GDM1 (cell line): ENCODE measurements around the gene SPTB.

Source experiments
- DNase-seq: peaks from one replicate; lab custom pipeline; 2025; lab: John Stamatoyannopoulos, UW

SPTB gene

GRCh38 chr14:64708148-64709004 is 171.3 kb downstream of the SPTB start:
- DNase-seq = peak; percentile 94

GRCh38 chr14:64707661-64708060 is 172.0 kb downstream of the SPTB start:
- no peak for DNase-seq

GRCh38 chr14:64706593-64707193 is 173.0 kb downstream of the SPTB start:
- DNase-seq = no peak

GRCh38 chr14:64706119-64706592 is 173.6 kb downstream of the SPTB start:
- DNase-seq = no peak

- DNase-seq = no peak
Observed at GRCh38 chr14:64705381-64706118, 174.2 kb downstream of the SPTB start.

- no peak for DNase-seq
Observed at GRCh38 chr14:64704743-64705380, 174.8 kb downstream of the SPTB start.

- peak; percentile 43 for DNase-seq
Observed at GRCh38 chr14:64704143-64704742, 175.5 kb downstream of the SPTB start, which contains the start of gene PLEKHG3. PLEKHG3 (plus strand) TSS chr14:64704424; CDS start chr14:64727632, 23,208 bp downstream.

- DNase-seq = no peak
Observed at GRCh38 chr14:64703395-64704142, 176.1 kb downstream of the SPTB start.

GRCh38 chr14:64702493-64703394 is 177.0 kb downstream of the SPTB start:
- DNase-seq = no peak

GRCh38 chr14:64701660-64702059 is 178.0 kb downstream of the SPTB start:
- no peak for DNase-seq

GRCh38 chr14:64700894-64701293 is 178.8 kb downstream of the SPTB start:
- DNase-seq = no peak

GRCh38 chr14:64700290-64700689 is 179.4 kb downstream of the SPTB start:
- no peak for DNase-seq

GRCh38 chr14:64698903-64699302 is 180.8 kb downstream of the SPTB start:
- DNase-seq = peak; percentile 74

- no peak for DNase-seq
Observed at GRCh38 chr14:64696355-64696857, 183.3 kb downstream of the SPTB start.
